HG02884 (cell line): Measurements from ENCODE around the gene MORC3.

Experiments used
- ATAC-seq: cut with Tn5 transposase; IDR thresholded peaks from one replicate; pipeline ENCODE4 v1.9.1; 2021; ENCODE audit warnings: mild to moderate bottlenecking, moderate library complexity; ENCODE audit not compliant: unreplicated experiment

Gene MORC3

DNA sequence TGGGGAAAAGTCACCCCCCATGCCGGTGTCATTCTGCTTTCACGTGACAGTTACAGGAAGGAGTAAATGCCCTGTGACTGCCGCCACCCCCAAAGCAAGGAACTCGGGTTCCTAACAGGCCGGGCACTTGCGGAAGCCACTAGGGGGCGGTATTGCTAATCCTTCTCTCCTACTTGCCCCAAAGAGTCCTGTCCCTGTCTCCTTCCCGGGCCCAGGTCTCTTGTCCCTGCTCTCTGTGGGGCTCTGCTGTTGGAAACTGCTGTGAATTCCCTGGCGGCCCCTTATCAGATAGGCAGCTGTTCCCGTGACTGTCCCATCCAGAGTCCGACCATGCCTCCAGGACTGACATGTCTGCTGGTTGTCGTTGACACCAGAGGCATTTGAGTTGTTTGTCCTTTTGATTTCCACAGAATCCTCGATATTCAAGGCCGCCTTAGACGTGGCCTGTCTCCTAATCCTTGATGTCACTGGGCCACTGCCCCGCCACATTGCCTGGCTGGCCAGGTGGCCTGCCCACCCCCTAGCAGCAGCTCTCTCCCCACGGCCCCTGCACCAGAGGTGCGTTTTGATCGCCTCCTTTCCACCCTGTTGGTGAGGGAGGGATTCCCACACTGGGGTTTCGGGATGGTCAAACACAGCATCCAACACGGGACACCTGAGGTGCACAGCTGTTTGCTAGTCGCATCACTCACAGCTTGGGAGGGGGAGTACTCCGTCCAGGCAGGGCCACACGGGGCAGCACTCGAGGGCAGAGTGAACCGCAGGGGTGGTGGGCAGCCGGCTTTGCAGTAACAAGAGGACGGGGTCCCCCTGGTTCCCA, 102.5 kb downstream of the MORC3 start:
- no peak for ATAC-seq

DNA sequence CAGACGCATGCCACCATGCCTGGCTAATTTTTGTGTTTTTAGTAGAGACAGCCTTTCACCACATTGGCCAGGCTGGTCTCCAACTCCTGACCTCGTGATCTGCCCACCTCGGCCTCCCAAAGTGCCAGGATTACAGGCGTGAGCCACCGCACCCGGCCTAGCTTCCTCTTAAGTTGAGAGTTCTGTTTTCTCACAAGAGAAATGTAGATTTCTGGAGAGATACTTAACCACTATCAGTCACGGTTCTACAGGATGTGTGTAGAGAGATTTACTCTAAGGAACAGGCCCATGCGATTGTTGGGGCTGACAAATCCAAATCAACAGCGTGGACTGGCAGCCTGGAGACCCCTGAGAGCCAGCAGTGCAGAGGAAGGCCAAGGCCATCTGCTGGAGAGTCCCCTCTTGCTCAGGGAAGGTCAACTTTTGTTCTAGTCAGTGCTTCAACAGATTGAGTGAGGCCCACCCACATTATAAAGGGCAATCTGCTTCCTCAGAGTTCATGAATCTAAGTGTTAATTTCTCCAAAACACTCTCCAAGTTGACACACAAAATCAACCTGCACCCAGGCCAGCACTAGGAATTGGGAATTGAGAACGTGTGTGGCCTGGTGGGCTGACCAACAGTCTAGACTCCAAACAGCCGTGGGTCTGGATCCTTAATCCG, 103.9 kb downstream of the MORC3 start:
- ATAC-seq: no peak

DNA sequence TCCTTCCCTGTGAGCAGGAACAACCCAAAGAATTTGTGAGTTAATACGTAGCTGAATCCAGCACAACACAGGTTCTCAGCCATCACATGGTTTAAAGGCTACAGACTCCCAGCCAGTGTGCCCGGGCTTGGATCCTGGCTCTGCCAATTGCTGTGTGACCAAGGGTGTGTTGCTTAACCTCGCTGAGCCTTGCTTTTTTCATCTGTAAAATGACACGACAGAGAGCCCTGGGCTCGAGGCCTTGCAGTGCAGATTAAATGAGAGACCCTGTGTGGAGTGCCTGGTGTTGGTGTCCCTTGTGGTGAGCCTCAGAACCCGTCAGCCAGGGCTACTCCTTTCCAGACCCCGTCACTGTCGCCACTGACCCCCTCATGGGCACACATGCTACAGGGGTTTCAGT, 104.6 kb downstream of the MORC3 start:
- no peak for ATAC-seq

DNA sequence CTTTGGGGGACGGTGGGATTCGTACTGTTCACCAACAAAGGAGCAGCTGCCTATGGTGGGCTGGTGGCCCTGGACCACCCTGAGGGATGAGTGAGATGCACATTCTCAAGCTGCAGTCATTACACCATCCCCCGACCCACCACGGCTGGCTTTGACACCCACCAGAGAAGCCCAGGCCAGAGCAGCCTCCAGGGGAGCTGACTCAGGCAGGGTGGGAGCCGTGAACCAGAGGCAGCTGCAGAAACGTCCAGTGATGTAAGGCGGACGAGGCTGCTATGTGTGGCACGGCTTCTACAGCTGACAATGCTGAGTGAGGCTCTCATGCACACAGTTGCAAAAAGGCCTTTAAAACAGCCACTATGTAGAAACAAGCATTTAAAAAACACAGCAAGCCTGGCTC, 105.3 kb downstream of the MORC3 start:
- no peak for ATAC-seq
